RWPE1 (cell line): Measurements from ENCODE around the gene CENPV.

Source experiments
- CTCF ChIA-PET: fragments of 350-600 bp; sonication (Branson Sonifier 250); formaldehyde crosslinking; extraction: SDS; loops from one replicate; lab custom pipeline; 2021; lab: Yijun Ruan, JAX
- POLR2A ChIA-PET: fragments of 400-600 bp; formaldehyde crosslinking; extraction: SDS; loops from one replicate; lab custom pipeline; 2020; ENCODE audit warnings: antibody characterized with exemption; ENCODE audit not compliant: low non-redundant PET; lab: Yijun Ruan, JAX
- DNase-seq: peaks from one replicate; pipeline ENCODE4 v3.0.0; 2012; ENCODE audit warnings: low spot score
- H3K27ac ChIP-seq: fragments of 450-650 bp; 2 replicates; pipeline ENCODE4 v1.5.1; 2017
- CTCF ChIP-seq: fragments of 450-650 bp; conservative IDR thresholded peaks from 2 replicates; pipeline ENCODE4 v1.5.1; 2017; ENCODE audit warnings: low read depth, mild to moderate bottlenecking

Gene CENPV

GRCh38 chr17:16378636-16379282 is 25.5 kb upstream of the CENPV start:
- peak overlapping the region; percentile 92 for H3K27ac ChIP-seq
- TF ChIP-seq CTCF, result no peak
- ChIA-PET POLR2A (interaction anchor here (0.7 kb wide), 1 partner anchor 1207 kb away, joined by 3 read pairs; no protein-coding TSS in a partner anchor), CTCF (interaction anchor here (0.5 to 1.1 kb wide), 4 partner anchors 13 to 107 kb away, joined by 3 to 5 read pairs (median 4); no protein-coding TSS in a partner anchor)
- DNase-seq, result peak; percentile 85

- DNase-seq, result no peak
- H3K27ac ChIP-seq, result no peak overlapping the region
- TF ChIP-seq CTCF, result no peak
- ChIA-PET CTCF (interaction anchor here (1.1 kb wide), 1 partner anchor 14 kb away, joined by 3 read pairs; no protein-coding TSS in a partner anchor), POLR2A (no interaction called here)
Measured at GRCh38 chr17:16377941-16378341, 24.7 kb upstream of the CENPV start.

- no peak for TF ChIP-seq CTCF
- ChIA-PET POLR2A (no interaction called here), CTCF (interaction anchor here (2.1 kb wide), 1 partner anchor 10 kb away, joined by 12 read pairs; no protein-coding TSS in a partner anchor)
- peak overlapping the region; percentile 17; the same call in 1 of the 2 replicates for H3K27ac ChIP-seq
- DNase-seq, result no peak
Measured at GRCh38 chr17:16374146-16374938, 21.1 kb upstream of the CENPV start.

GRCh38 chr17:16371742-16372141 is 18.5 kb upstream of the CENPV start:
- POLR2A ChIA-PET, result interaction anchor here (0.7 kb wide), 1 partner anchor 9 kb away, joined by 6 read pairs; the partner anchor contains the start of gene UBB
- CTCF ChIA-PET, result interaction anchor here (0.7 to 2.1 kb wide), 2 partner anchors 8 to 35 kb away, joined by 6 to 12 read pairs; no protein-coding TSS in a partner anchor
- no peak for TF ChIP-seq CTCF
- DNase-seq, result no peak
- H3K27ac ChIP-seq, result no peak overlapping the region

GRCh38 chr17:16364625-16365024 is 11.4 kb upstream of the CENPV start:
- TF ChIP-seq CTCF, result no peak
- CTCF ChIA-PET, result interaction anchor here (0.5 to 2.5 kb wide), 15 partner anchors 8 to 813 kb away, joined by 3 to 12 read pairs (median 5); partner anchors contain the start of gene CENPV
- no peak overlapping the region for H3K27ac ChIP-seq
- POLR2A ChIA-PET, result no interaction called here
- no peak for DNase-seq

GRCh38 chr17:16363749-16364536 is 10.7 kb upstream of the CENPV start:
- H3K27ac ChIP-seq, result no peak overlapping the region
- TF ChIP-seq CTCF, result peak; percentile 95
- POLR2A ChIA-PET, result no interaction called here
- CTCF ChIA-PET, result interaction anchor here (0.6 to 2.5 kb wide), 28 partner anchors 8 to 515 kb away, joined by 3 to 12 read pairs (median 4); partner anchors contain the start of genes CENPV, PIGL and TRPV2
- peak; percentile 64 for DNase-seq
